Activated CD4-positive, alpha-beta T cell treated with anti-CD3 and anti-CD28 coated beads, Interleukin-2, amount 10 ng/mL, durations not matched to agents 24 days and 14 days (primary cell): ENCODE data around the gene LLGL1. TPM values are rescaled to one million over a fixed set of nuclear protein-coding genes. Genes with fewer than 3 reads are reported as not detected.

Experiments used
- DNase-seq: peaks from one replicate; pipeline ENCODE4 v3.0.0; 2022
- H3K27ac Mint-ChIP-seq: one replicate; pipeline ENCODE4 v1.8.0; 2022; ENCODE audit warnings: mild to moderate bottlenecking, mixed read lengths
- H3K27me3 Mint-ChIP-seq: one replicate; pipeline ENCODE4 v1.8.0; 2022; ENCODE audit warnings: mixed read lengths
- H3K36me3 Mint-ChIP-seq: one replicate; pipeline ENCODE4 v1.8.0; 2022; ENCODE audit warnings: low read depth, mild to moderate bottlenecking, mixed read lengths
- H3K4me1 Mint-ChIP-seq: one replicate; pipeline ENCODE4 v1.8.0; 2021; ENCODE audit warnings: mixed read lengths
- H3K4me3 Mint-ChIP-seq: one replicate; pipeline ENCODE4 v1.8.0; 2022; ENCODE audit warnings: mild to moderate bottlenecking, moderate library complexity, mixed read lengths
- H3K9me3 Mint-ChIP-seq: one replicate; pipeline ENCODE4 v1.8.0; 2021; ENCODE audit warnings: mixed read lengths
- intact Hi-C: fragments of 100-400 bp; cut with micrococcal nuclease; formaldehyde crosslinking; loops from one replicate; pipeline ENCODE4 v1.15.1; 2023
- total RNA-seq: library from RNA; stranded (reverse); gene quantifications from 2 replicates; pipeline ENCODE4 v1.2.3, GENCODE V29; 2022

The LLGL1 gene
- total RNA-seq, 1 donor from 2014 or later = 23.1 TPM

GRCh38 chr17:18245038-18245776 lies 19.8 kb downstream of the LLGL1 start:
- Mint-ChIP-seq H3K27me3 (no peaks in the 10 kb centered on the region), H3K4me1 (peaks cover 4% of the 10 kb centered on the region), H3K4me3 (no peak overlapping the region), H3K9me3 (no peaks in the 10 kb centered on the region), H3K36me3 (peaks cover 31% of the 10 kb centered on the region), H3K27ac (no peak overlapping the region)
- DNase-seq = no peak
- intact Hi-C loops = no loop called here

- no peak for DNase-seq
- H3K9me3 Mint-ChIP-seq = no peaks in the 10 kb centered on the region
- H3K36me3 Mint-ChIP-seq = peaks cover 37% of the 10 kb centered on the region
- H3K27ac Mint-ChIP-seq = no peak overlapping the region
- peaks cover 6% of the 10 kb centered on the region for H3K4me1 Mint-ChIP-seq
- H3K27me3 Mint-ChIP-seq = no peaks in the 10 kb centered on the region
- H3K4me3 Mint-ChIP-seq = no peak overlapping the region
- intact Hi-C loops = no loop called here
Observed at GRCh38 chr17:18246109-18246725, 20.8 kb downstream of the LLGL1 start.

GRCh38 chr17:18246880-18247612 lies 21.6 kb downstream of the LLGL1 start:
- Mint-ChIP-seq H3K4me1 (peaks cover 6% of the 10 kb centered on the region), H3K9me3 (no peaks in the 10 kb centered on the region), H3K4me3 (no peak overlapping the region), H3K36me3 (peaks cover 44% of the 10 kb centered on the region), H3K27ac (no peak overlapping the region), H3K27me3 (no peaks in the 10 kb centered on the region)
- peak; percentile 83 for DNase-seq
- intact Hi-C loops = no loop called here

GRCh38 chr17:18247613-18248001 lies 22.2 kb downstream of the LLGL1 start:
- intact Hi-C loops = loop anchor here (2.0 kb wide), 1 partner anchor 67 kb away; the partner anchor contains the start of genes SMCR8 and TOP3A
- H3K9me3 Mint-ChIP-seq = no peaks in the 10 kb centered on the region
- no peaks in the 10 kb centered on the region for H3K27me3 Mint-ChIP-seq
- peaks cover 6% of the 10 kb centered on the region for H3K4me1 Mint-ChIP-seq
- peaks cover 47% of the 10 kb centered on the region for H3K36me3 Mint-ChIP-seq
- no peak for DNase-seq
- no peak overlapping the region for H3K27ac Mint-ChIP-seq
- H3K4me3 Mint-ChIP-seq = no peak overlapping the region

GRCh38 chr17:18248300-18248731 lies 22.9 kb downstream of the LLGL1 start:
- H3K36me3 Mint-ChIP-seq = peaks cover 50% of the 10 kb centered on the region
- no peak overlapping the region for H3K4me3 Mint-ChIP-seq
- peak; percentile 90 for DNase-seq
- intact Hi-C loops = loop anchor here (2.0 kb wide), 1 partner anchor 66 kb away; the partner anchor contains the start of genes SMCR8 and TOP3A
- H3K27ac Mint-ChIP-seq = no peak overlapping the region
- H3K4me1 Mint-ChIP-seq = peaks cover 6% of the 10 kb centered on the region
- H3K9me3 Mint-ChIP-seq = no peaks in the 10 kb centered on the region
- no peaks in the 10 kb centered on the region for H3K27me3 Mint-ChIP-seq

- H3K27ac Mint-ChIP-seq = no peak overlapping the region
- no peak overlapping the region for H3K4me3 Mint-ChIP-seq
- peaks cover 53% of the 10 kb centered on the region for H3K36me3 Mint-ChIP-seq
- H3K27me3 Mint-ChIP-seq = no peaks in the 10 kb centered on the region
- H3K9me3 Mint-ChIP-seq = no peaks in the 10 kb centered on the region
- peaks cover 6% of the 10 kb centered on the region for H3K4me1 Mint-ChIP-seq
- intact Hi-C loops = loop anchor here (2.0 kb wide), 1 partner anchor 66 kb away; the partner anchor contains the start of genes SMCR8 and TOP3A
- DNase-seq = no peak
Observed at GRCh38 chr17:18248811-18249210, 23.4 kb downstream of the LLGL1 start.

GRCh38 chr17:18250259-18250658 lies 24.8 kb downstream of the LLGL1 start:
- Mint-ChIP-seq H3K4me1 (peaks cover 6% of the 10 kb centered on the region), H3K4me3 (no peak overlapping the region), H3K27ac (no peak overlapping the region), H3K36me3 (peaks cover 59% of the 10 kb centered on the region), H3K27me3 (no peaks in the 10 kb centered on the region), H3K9me3 (no peaks in the 10 kb centered on the region)
- no peak for DNase-seq
- intact Hi-C loops = no loop called here

- H3K4me3 Mint-ChIP-seq = no peak overlapping the region
- intact Hi-C loops = no loop called here
- H3K9me3 Mint-ChIP-seq = no peaks in the 10 kb centered on the region
- peaks cover 6% of the 10 kb centered on the region for H3K4me1 Mint-ChIP-seq
- peaks cover 57% of the 10 kb centered on the region for H3K36me3 Mint-ChIP-seq
- no peak for DNase-seq
- H3K27me3 Mint-ChIP-seq = no peaks in the 10 kb centered on the region
- no peak overlapping the region for H3K27ac Mint-ChIP-seq
Observed at GRCh38 chr17:18250708-18251107, 25.3 kb downstream of the LLGL1 start.

GRCh38 chr17:18251204-18251603 lies 25.8 kb downstream of the LLGL1 start:
- Mint-ChIP-seq H3K4me3 (no peak overlapping the region), H3K27ac (no peak overlapping the region), H3K27me3 (no peaks in the 10 kb centered on the region), H3K4me1 (peaks cover 6% of the 10 kb centered on the region), H3K36me3 (peaks cover 62% of the 10 kb centered on the region), H3K9me3 (no peaks in the 10 kb centered on the region)
- intact Hi-C loops = no loop called here
- no peak for DNase-seq

GRCh38 chr17:18252160-18252559 lies 26.7 kb downstream of the LLGL1 start:
- H3K27me3 Mint-ChIP-seq = no peaks in the 10 kb centered on the region
- peaks cover 58% of the 10 kb centered on the region for H3K36me3 Mint-ChIP-seq
- no peak overlapping the region for H3K27ac Mint-ChIP-seq
- intact Hi-C loops = no loop called here
- H3K4me3 Mint-ChIP-seq = no peak overlapping the region
- DNase-seq = no peak
- H3K4me1 Mint-ChIP-seq = peaks cover 12% of the 10 kb centered on the region
- H3K9me3 Mint-ChIP-seq = no peaks in the 10 kb centered on the region

GRCh38 chr17:18253187-18253884 lies 27.9 kb downstream of the LLGL1 start:
- Mint-ChIP-seq H3K36me3 (peaks cover 54% of the 10 kb centered on the region), H3K4me1 (peaks cover 16% of the 10 kb centered on the region), H3K4me3 (no peak overlapping the region), H3K9me3 (no peaks in the 10 kb centered on the region), H3K27ac (no peak overlapping the region), H3K27me3 (no peaks in the 10 kb centered on the region)
- intact Hi-C loops = no loop called here
- DNase-seq = no peak

- H3K4me1 Mint-ChIP-seq = peaks cover 17% of the 10 kb centered on the region
- no peak for DNase-seq
- H3K36me3 Mint-ChIP-seq = peaks cover 51% of the 10 kb centered on the region
- intact Hi-C loops = no loop called here
- H3K4me3 Mint-ChIP-seq = no peak overlapping the region
- H3K27ac Mint-ChIP-seq = no peak overlapping the region
- H3K27me3 Mint-ChIP-seq = no peaks in the 10 kb centered on the region
- no peaks in the 10 kb centered on the region for H3K9me3 Mint-ChIP-seq
Observed at GRCh38 chr17:18253947-18254821, 28.7 kb downstream of the LLGL1 start.
